Gastroesophageal sphincter (tissue), 4 donors: Measurements from ENCODE around the gene IFIT3. TPM values are rescaled to one million over a fixed set of nuclear protein-coding genes. Genes with fewer than 3 reads are reported as not detected.

Source experiments
- ATAC-seq: fragments of 150-250 bp; one replicate; pipeline ENCODE4 v1.9.1; 2016; ENCODE audit warnings: mild to moderate bottlenecking, moderate library complexity
- H3K27ac ChIP-seq, 4 donors: fragments of 200-600 bp; sonication (generic) in 3 of 4; 1 replicate in 3 of 4; 2 replicates in 1 of 4; pipeline ENCODE4 v1.5.1; 2016 to 2019
- H3K27me3 ChIP-seq: fragments of 200-600 bp; sonication (generic); one replicate; pipeline ENCODE4 v1.5.1; 2019
- H3K36me3 ChIP-seq, 2 donors: fragments of 200-600 bp; sonication (generic); one replicate each; pipeline ENCODE4 v1.5.1; 2019; ENCODE audit warnings: control low read depth in 1 of 2
- H3K4me1 ChIP-seq, 3 donors: fragments of 200-600 bp; sonication (generic); 1 replicate in 2 of 3; 2 replicates in 1 of 3; pipeline ENCODE4 v1.5.1; 2016 to 2019; ENCODE audit warnings: control low read depth in 2 of 3
- H3K4me3 ChIP-seq, 2 donors: fragments of 200-600 bp; sonication (generic); one replicate each; pipeline ENCODE4 v1.5.1; 2019; ENCODE audit warnings: mild to moderate bottlenecking in 1 of 2, moderate library complexity in 1 of 2
- H3K9me3 ChIP-seq, 3 donors: fragments of 200-600 bp; sonication (generic); one replicate each; pipeline ENCODE4 v1.5.1; 2017 to 2019; ENCODE audit warnings: control low read depth in 2 of 3
- CTCF ChIP-seq, 4 experiments: fragments of 200-600 bp in 2 of 4; fragments of 450-650 bp in 2 of 4; sonication (generic) in 1 of 4; IDR thresholded peaks; one replicate each; pipeline ENCODE4 v1.5.1; 2017 to 2019; ENCODE audit warnings: antibody characterized with exemption in 4 of 4, mild to moderate bottlenecking in 2 of 4, moderate library complexity in 2 of 4
- EP300 ChIP-seq: sonication (generic); formaldehyde crosslinking; IDR thresholded peaks from one replicate; pipeline ENCODE4 v1.6.1; 2017; ENCODE audit warnings: antibody characterized with exemption, mild to moderate bottlenecking
- POLR2A ChIP-seq, 2 donors: fragments of 450-650 bp; IDR thresholded peaks; one replicate each; pipeline ENCODE4 v1.6.1; 2017; ENCODE audit warnings: antibody characterized with exemption in 2 of 2, mild to moderate bottlenecking in 2 of 2, moderate library complexity in 1 of 2
- POLR2AphosphoS5 ChIP-seq: sonication (generic); formaldehyde crosslinking; IDR thresholded peaks from one replicate; pipeline ENCODE4 v1.6.1; 2017; ENCODE audit warnings: antibody characterized with exemption
- WGBS, 2 donors: methylation state at CpG; one replicate each; pipeline ENCODE4 v1.1.5; 2018; ENCODE audit warnings: low coverage in 1 of 2; 5-methylcytosine and 5-hydroxymethylcytosine counted together
- total RNA-seq, 4 donors: library from RNA; depleted of rRNA; stranded (reverse); fragments of >200 nt; gene quantifications; one replicate each; pipeline ENCODE4 v1.1.0, GENCODE V29; 2016

The IFIT3 gene
- total RNA-seq, 4 donors from 2014 or later = 8.1 to 15.5 (median 11.9) TPM

GRCh38 chr10:89335226-89335625 lies 7.4 kb downstream of the IFIT3 start:
- H3K27ac ChIP-seq = no peak overlapping the region
- no peak for TF ChIP-seq POLR2A (IDR thresholded peaks at IDR 0.05)
- ATAC-seq = no peak
- WGBS, 2 donors = 93 to 96% methylated on average over 3 of the region's 3 CpGs
- H3K9me3 ChIP-seq = no peaks in the 10 kb centered on the region
- peaks cover 0 to 36% of the 10 kb centered on the region in 2 donors for H3K36me3 ChIP-seq
- H3K27me3 ChIP-seq = no peaks in the 10 kb centered on the region
- no peak overlapping the region for H3K4me3 ChIP-seq
- H3K4me1 ChIP-seq = peaks cover 4 to 58% (median 15%) of the 10 kb centered on the region in 3 donors

GRCh38 chr10:89336241-89336640 lies 8.4 kb downstream of the IFIT3 start:
- no peak for ATAC-seq
- Histone ChIP-seq H3K27ac (no peak overlapping the region), H3K9me3 (no peaks in the 10 kb centered on the region), H3K36me3 (peaks cover 0 to 44% of the 10 kb centered on the region in 2 donors), H3K4me3 (no peak overlapping the region), H3K4me1 (peaks cover 4 to 48% (median 15%) of the 10 kb centered on the region in 3 donors), H3K27me3 (no peaks in the 10 kb centered on the region)
- 90% methylated on average over 3 of the region's 3 CpGs for WGBS, 2 donors
- TF ChIP-seq POLR2AphosphoS5 = no peak
- TF ChIP-seq POLR2A (IDR thresholded peaks at IDR 0.05) = no peak
- no peak for TF ChIP-seq EP300
- no peak for TF ChIP-seq CTCF (IDR thresholded peaks at IDR 0.05)

- H3K36me3 ChIP-seq = peaks cover 0 to 44% of the 10 kb centered on the region in 2 donors
- no peaks in the 10 kb centered on the region for H3K27me3 ChIP-seq
- no peak overlapping the region for H3K4me3 ChIP-seq
- H3K27ac ChIP-seq = no peak overlapping the region
- TF ChIP-seq CTCF (IDR thresholded peaks at IDR 0.05) (no peak), POLR2A (IDR thresholded peaks at IDR 0.05) (no peak), POLR2AphosphoS5 (no peak), EP300 (no peak)
- H3K9me3 ChIP-seq = no peaks in the 10 kb centered on the region
- no peak for ATAC-seq
- peaks cover 4 to 43% (median 15%) of the 10 kb centered on the region in 3 donors for H3K4me1 ChIP-seq
- 83 to 100% methylated on average over 1 to 3 of the region's 6 CpGs for WGBS, 2 donors
Observed at GRCh38 chr10:89337484-89337883, 9.7 kb downstream of the IFIT3 start.

- Histone ChIP-seq H3K36me3 (peaks cover 0 to 44% of the 10 kb centered on the region in 2 donors), H3K4me1 (peaks cover 0 to 40% (median 5%) of the 10 kb centered on the region in 3 donors)
- 96 to 100% methylated on average over 2 to 3 of the region's 3 CpGs for WGBS, 2 donors
Observed at GRCh38 chr10:89338713-89339112, 10.9 kb downstream of the IFIT3 start.

GRCh38 chr10:89339875-89340274 lies 12.1 kb downstream of the IFIT3 start:
- H3K4me3 ChIP-seq = no peak overlapping the region
- 80 to 96% methylated on average over 2 to 4 of the region's 4 CpGs for whole genome bisulfite sequencing, 2 donors
- H3K27me3 ChIP-seq = no peaks in the 10 kb centered on the region
- peaks cover 0 to 30% (median 0%) of the 10 kb centered on the region in 3 donors for H3K4me1 ChIP-seq
- no peak overlapping the region for H3K27ac ChIP-seq
- H3K9me3 ChIP-seq = no peaks in the 10 kb centered on the region
- TF ChIP-seq POLR2AphosphoS5 (no peak), CTCF (IDR thresholded peaks at IDR 0.05) (no peak), POLR2A (IDR thresholded peaks at IDR 0.05) (no peak), EP300 (no peak)
- peaks cover 0 to 44% of the 10 kb centered on the region in 2 donors for H3K36me3 ChIP-seq
- ATAC-seq = no peak

More at GRCh38 chr10:89338713-89339112, 10.9 kb downstream of the IFIT3 start:
- Histone ChIP-seq H3K27me3 (no peaks in the 10 kb centered on the region), H3K4me3 (no peak overlapping the region), H3K27ac (no peak overlapping the region), H3K9me3 (no peaks in the 10 kb centered on the region)
- no peak for ATAC-seq
- TF ChIP-seq POLR2A (IDR thresholded peaks at IDR 0.05) = no peak
- no peak for TF ChIP-seq CTCF (IDR thresholded peaks at IDR 0.05)
- no peak for TF ChIP-seq EP300
- TF ChIP-seq POLR2AphosphoS5 = no peak
